Measurements from ENCODE around the gene LNP1.

DNA sequence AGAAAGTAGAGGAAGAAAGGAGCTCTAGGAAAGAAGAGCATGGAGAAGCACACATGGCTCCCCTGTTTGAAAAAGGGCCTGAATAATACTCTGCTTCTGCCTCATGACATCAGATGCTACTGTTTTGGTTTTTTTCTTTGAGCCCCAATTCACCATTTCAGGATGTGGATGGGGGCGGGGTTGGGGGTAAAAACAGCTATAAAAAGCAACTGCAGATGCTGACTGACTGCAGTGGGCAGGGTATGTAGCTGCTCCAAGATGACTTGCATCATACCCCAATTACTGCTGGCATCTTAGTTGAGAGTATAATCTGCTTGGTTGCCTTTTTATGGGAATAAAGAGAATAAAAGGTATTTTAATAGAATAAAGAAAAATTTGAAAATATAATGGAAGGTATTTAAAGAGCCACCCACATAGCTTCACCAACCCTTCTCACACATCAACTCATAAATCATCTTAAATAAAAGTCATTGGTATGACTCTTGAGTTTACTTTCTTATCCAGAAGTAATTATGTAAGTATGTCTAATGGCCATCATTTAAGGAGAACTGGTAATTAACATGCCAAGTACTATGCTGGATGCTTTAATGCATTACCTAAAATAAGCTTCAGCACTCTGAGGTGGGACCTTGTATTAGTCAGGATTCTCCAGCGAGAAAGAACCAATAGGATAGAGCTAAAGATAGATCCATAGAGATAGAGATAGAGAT lies 54.7 kb downstream of the LNP1 start:
- no peak for TF ChIP-seq POLR2A (IDR thresholded peaks at IDR 0.05)
- TF ChIP-seq, protein P1, sequence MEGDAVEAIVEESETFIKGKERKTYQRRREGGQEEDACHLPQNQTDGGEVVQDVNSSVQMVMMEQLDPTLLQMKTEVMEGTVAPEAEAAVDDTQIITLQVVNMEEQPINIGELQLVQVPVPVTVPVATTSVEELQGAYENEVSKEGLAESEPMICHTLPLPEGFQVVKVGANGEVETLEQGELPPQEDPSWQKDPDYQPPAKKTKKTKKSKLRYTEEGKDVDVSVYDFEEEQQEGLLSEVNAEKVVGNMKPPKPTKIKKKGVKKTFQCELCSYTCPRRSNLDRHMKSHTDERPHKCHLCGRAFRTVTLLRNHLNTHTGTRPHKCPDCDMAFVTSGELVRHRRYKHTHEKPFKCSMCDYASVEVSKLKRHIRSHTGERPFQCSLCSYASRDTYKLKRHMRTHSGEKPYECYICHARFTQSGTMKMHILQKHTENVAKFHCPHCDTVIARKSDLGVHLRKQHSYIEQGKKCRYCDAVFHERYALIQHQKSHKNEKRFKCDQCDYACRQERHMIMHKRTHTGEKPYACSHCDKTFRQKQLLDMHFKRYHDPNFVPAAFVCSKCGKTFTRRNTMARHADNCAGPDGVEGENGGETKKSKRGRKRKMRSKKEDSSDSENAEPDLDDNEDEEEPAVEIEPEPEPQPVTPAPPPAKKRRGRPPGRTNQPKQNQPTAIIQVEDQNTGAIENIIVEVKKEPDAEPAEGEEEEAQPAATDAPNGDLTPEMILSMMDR (IDR thresholded peaks at IDR 0.05), result no peak
- TF ChIP-seq POLR2AphosphoS5 (IDR thresholded peaks at IDR 0.05), result no peak
- no peak for TF ChIP-seq EP300 (IDR thresholded peaks at IDR 0.05; ENCODE audit: low read depth)
